Pons (tissue), 1 donor: ENCODE data around the gene TAOK3.
"Not testable (repeated sequence)": the region's sequence is repeated elsewhere in the genome, so short reads cannot be mapped to it uniquely, and the experiment has no call there.

Experiments
- DNase-seq: peaks from one replicate; pipeline ENCODE4 v3.0.0-alpha.2; 2016; ENCODE audit warnings: low spot score

The TAOK3 gene

DNA sequence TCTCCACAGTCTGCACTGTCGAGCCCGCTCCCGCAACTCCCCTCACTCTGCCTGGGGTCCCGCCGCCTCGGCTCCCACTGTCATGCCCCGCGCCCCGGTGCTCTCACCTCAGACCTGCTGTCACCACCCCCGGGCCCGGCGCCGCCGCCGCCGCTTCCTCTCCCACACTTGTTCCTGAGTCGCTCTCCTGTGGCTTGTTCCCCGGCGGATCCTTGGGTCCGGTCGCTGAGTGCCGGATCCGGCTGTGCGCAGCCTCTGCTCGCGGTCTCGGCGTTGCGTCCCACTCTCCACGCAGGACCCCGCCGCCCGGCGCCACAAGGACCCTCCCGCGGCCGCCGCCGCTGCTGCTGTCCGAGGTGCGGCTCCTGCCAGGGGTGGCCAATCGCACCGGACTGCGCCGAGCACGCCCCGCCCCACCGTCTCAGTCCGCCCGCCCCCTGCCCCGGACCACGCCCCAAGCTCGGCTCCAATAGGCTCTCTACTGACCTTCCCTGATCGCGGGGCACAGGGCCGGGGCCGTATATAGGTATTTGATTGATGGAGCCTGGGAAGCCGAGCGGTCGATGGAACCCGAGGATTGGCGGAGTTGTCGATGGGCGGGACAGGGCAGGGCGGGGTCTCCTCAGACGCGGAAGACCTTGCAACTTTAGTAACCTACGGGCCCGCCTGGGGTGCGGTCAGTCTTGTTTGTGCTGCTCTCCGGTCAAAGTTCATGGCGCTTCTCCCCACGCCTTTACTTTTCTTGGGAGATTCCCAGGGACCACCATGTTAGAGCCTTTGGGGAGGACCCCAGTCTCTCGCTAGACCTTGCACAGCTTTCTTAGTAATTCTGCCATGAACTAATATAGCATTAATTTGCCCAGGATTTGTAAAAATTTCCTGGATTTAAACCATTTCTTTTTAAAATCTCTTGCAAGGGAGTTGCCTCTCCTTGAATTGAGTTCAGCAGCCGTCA, at the start of gene TAOK3:
TSS of gene TAOK3 (minus strand) at position 367 of the 955 bp plus-strand sequence. CDS start 117,340 bp downstream, outside the sequence.
- DNase-seq: peak; percentile 97

- DNase-seq: no peak
Measured at GRCh38 chr12:118420673-118421072, 48.0 kb upstream of the TAOK3 start.

GRCh38 chr12:118418385-118419057, 45.8 kb upstream of the TAOK3 start:
- no peak for DNase-seq

DNA sequence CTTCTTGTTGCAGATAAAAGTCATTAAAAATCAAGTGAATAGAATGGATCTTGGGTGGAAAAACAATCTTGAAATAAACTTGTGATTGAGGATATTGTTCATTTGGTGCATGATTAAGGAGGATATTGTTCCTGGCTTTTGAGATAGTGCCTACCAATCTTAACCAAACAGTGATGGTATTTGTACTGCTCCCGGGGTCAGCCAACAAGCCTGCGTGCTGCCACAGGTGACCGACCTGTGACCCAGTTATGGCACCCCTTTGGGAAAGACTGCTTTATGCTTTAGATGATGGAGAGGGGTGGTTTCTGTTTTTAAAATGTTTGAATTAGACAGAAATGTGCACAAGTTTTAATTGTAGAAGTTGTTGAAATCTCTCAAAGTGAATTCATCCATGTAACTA, 45.2 kb upstream of the TAOK3 start:
- no peak for DNase-seq

DNA sequence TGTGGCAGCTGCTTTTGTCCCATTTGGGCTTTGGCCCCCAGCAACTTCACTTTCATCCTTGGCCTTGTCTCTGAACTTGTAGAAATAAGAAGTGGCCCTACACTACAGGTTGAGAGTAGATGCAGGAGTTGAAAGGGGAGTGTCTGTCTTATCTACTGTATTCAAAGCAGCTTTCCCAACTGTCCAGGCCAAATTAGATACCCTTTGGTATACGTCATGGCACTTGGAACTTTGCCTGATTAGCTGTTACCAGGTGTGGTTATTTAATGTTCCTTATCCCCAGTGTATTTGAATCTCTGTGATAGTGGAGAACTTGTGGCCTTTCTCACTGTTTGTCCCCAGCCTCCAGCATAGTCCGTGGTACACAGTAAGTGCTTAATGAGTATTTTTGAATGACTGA, 37.1 kb upstream of the TAOK3 start:
- DNase-seq: no peak

- not testable (repeated sequence) for DNase-seq
Measured at GRCh38 chr12:118408241-118408640, 35.5 kb upstream of the TAOK3 start.

- peak; percentile 67 for DNase-seq
Measured at GRCh38 chr12:118404876-118405521, 32.3 kb upstream of the TAOK3 start.

DNA sequence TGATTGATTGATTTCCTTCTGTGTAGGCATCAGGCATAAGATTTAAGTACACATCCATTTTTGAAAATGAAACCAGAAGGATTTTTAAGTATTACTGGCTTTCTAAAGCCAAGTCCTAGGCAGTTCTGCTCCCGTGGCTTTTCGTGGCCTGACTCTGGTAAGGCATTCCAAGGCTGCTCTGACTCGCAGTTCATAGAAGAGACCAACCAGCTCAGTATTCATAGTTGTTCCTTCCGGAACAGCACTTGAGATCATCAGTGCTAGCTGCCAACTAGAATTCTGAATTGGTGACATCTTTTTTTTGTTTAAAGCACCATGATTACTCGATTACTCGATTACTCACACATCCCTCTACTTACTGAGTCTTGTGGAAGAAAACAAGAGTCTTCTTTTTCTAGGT, 29.5 kb upstream of the TAOK3 start:
- DNase-seq: peak; percentile 25

- no peak for DNase-seq
Measured at GRCh38 chr12:118398940-118399339, 26.2 kb upstream of the TAOK3 start.

DNA sequence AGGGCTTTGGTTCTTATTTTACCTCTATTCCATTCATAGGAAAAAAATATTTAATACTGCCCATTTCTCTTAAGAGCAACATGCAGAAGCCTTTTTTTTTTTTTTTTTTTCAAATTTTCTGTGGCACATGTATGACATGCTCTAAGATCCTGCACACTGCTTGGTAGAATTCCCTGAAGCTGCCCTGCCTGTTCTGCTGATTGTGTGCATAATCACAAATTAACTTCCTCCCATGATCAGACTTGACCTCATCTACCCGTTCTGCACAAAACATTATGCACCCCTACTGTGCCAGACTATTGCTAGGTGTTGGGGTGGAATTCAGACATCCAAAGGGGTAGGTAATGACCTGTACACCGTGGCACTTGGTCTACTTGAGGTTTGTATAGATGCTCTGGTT, 25.8 kb upstream of the TAOK3 start:
- DNase-seq: no peak

GRCh38 chr12:118397708-118398440, 25.2 kb upstream of the TAOK3 start:
- peak; percentile 42 for DNase-seq

DNA sequence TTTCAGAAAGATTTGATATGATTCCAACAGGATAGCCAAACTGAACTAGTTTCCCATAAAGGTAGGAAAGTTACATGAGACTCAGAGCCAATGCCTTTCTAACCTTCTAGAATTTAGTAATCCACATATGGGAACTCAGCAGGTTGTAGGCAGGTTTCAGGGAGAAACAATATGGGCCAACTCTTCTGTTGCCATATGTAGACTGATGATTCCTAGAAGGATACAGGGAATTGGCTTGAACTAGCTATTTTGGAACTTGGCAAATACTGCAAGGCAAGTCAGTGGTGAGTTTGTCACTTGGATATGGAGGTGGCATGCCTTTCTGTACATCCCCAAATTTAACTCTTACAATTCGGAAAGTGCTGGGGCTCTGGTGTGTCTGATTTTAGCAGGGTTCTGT, 19.1 kb upstream of the TAOK3 start:
- peak; percentile 28 for DNase-seq

- DNase-seq: peak; percentile 20
Measured at GRCh38 chr12:118391424-118391823, 18.7 kb upstream of the TAOK3 start.

DNA sequence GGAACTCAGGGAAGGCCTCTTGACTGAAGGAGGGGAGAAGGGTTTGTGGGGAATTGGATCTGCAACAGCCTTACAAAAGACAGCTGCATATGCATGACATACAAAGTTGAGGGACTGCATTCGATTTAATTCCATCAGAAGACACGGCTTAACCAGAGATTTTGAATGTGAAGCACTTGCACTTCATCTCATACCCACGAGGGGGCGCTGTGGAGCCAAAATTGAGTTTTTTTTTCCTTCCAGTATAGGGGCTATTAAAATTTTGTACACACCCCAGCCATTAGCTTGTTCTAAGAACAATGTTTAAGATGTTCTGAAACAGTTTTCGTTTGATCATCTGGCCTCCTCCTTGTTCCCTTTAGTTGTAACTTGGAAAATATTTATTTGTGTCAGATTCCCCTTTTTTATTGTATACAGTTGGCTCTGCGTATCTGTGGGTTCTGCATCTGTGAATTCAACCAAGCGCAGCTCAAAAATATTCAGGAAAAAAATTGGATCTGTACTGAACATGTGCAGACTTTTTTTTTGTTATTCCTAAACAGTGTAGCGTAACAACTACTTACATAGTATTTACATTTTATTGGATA, 5.3 kb upstream of the TAOK3 start:
- DNase-seq: peak; percentile 81

DNA sequence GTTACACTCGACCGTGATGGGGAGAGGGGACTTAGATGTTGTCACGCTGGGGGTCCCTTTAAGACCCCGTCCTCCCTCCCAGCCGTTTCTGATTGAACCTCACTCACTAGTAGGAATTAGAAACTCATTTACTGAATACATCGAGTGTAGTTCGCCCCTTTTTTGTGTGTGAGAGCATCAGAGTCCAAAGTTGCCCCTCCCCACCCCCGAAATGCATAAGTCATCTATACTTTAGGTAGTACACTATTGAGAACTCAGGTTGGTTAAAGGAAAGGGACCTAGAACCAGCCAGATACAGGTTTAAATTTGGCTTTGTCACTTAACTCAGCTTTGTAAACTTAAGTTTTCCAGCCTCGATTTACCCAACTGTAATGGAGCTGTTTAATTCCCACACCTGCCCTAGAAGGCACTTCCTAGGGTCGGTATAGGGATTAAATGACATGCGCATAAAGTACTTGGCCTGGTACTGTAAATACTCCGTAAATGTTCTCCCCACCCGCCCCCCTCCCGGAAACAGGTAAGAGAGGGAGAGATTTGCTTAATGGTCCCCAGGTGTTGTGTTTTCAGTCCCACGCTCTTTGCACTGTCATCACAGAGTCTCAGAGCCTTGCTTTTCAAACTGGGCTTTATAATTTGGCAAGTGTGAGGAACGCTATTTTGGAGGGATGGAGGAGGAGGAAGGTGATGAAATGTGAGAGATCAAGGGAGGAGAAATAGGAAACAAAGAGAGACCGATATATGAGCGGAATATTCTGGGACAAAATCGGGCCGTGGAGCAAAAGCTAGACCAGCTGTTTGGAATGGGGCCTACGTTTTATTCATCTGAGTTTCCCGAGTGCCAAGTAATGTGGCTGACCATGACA, 4.5 kb upstream of the TAOK3 start:
- DNase-seq: no peak

- peak; percentile 90 for DNase-seq
Measured at GRCh38 chr12:118376089-118377020, 3.6 kb upstream of the TAOK3 start, which contains the start of gene SUDS3. Gene SUDS3 (plus strand): TSS chr12:118376555. CDS start chr12:118376692, 137 bp downstream.

DNA sequence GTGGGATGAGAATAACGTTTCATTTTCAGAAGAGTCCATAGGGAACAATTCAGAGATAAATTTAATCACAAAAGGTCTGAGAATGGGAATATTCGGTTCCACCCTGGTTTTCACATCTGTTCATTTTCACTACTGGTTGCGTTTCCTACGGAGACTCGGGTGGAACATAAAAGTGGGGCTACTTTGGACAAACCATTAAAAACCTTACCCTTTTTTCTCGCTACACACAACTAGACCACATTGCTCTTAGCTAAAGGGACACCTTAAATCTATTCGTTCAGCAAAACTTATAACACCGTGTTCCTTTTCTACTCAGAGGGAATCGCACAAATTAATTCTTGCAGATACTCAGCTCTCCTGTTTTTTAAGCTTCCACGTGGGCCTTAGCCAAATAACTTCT, 2.6 kb upstream of the TAOK3 start:
- DNase-seq: peak; percentile 65

DNA sequence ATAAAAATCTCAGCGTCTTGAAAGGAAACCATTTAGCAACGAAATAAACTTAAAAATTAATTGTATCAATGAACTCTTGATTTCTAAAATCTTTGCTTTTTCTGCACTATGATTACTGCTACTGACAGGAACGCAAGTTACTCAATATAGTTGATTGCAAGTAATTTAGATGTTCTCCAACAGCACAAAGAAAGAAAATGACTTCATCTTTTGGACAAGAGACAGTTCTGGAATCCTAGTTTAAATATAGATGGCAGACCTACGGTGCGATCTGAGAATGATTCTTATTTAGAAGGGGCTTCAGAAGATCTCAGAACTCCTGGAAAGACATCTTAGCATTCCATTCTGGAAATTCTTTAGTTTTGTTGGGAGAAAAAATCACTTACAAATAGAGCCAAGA, 2.2 kb upstream of the TAOK3 start:
- DNase-seq: no peak

DNA sequence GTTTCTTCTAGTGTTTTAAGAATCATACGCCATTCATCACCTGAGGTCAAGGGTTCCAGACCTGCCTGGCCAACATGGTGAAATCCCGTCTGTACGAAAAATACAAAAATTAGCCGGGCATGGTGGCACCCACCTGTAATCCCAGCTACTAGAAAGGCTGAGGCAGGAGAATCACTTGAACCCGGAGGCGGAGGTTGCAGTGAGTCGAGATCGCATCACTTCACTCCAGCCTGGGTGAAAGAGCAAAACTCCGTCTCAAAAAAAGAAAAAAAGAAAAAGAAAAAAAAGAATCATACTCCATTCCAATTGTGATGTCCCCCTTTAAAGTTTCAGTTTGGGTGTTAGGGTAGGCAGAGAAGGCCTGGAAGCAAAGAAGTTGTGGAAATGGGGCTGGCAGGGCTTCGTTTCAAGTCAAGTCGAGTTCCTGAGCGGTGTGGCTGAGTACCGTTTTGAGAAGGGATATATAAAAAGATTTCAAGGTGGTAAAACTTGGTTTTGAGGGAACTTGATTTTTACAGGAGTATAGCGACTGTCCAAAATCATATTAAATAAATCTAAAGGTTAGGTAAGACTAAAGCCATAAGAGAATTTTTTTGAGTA, 1.5 kb upstream of the TAOK3 start:
- DNase-seq: no peak
